Fibroblast of lung (primary cell): ENCODE measurements around the gene KRTAP6-3. TPM values are rescaled to one million over a fixed set of nuclear protein-coding genes. Genes with fewer than 3 reads are reported as not detected.

ENCODE experiments used
- DNase-seq, 2 donors: peaks; one replicate each; pipeline versions ENCODE4 v3.0.0 to v3.0.0-alpha.2; 2010; ENCODE audit warnings: low read depth in 2 of 2
- H2AFZ ChIP-seq: 2 replicates; pipeline ENCODE4 v1.5.1; 2012; ENCODE audit warnings: low read length, control low read depth, inconsistent platforms
- H3K27ac ChIP-seq: 2 replicates; pipeline ENCODE4 v1.5.1; 2011; ENCODE audit warnings: low read length, control low read depth; ENCODE audit not compliant: insufficient read depth
- H3K27me3 ChIP-seq: 2 replicates; pipeline ENCODE4 v1.5.1; 2011; ENCODE audit warnings: mild to moderate bottlenecking, low read length; ENCODE audit not compliant: control insufficient read depth, insufficient read depth
- H3K36me3 ChIP-seq: 2 replicates; pipeline ENCODE4 v1.5.1; 2011; ENCODE audit warnings: low read length; ENCODE audit not compliant: control insufficient read depth, insufficient read depth
- H3K4me1 ChIP-seq: 2 replicates; pipeline ENCODE4 v1.5.1; 2011; ENCODE audit warnings: low read length; ENCODE audit not compliant: control insufficient read depth, insufficient read depth; ENCODE audit errors: extremely low read depth
- H3K4me2 ChIP-seq: 2 replicates; pipeline ENCODE4 v1.5.1; 2011; ENCODE audit warnings: low read length, control low read depth; ENCODE audit not compliant: insufficient read depth; ENCODE audit errors: extremely low read depth
- H3K4me3 ChIP-seq, 4 experiments: fragments of 200-600 bp in 1 of 4; sonication (generic) in 1 of 4; replicated peaks in 1 of 4; 2 replicates each; pipeline ENCODE4 v1.5.1; 2011 to 2016; ENCODE audit warnings: low read length in 4 of 4, low read depth in 3 of 4, mild to moderate bottlenecking in 3 of 4, control low read depth in 2 of 4, inconsistent platforms in 1 of 4, mixed read lengths in 1 of 4; ENCODE audit not compliant: insufficient read depth in 1 of 4; ENCODE audit errors: control extremely low read depth in 1 of 4
- H3K79me2 ChIP-seq: 2 replicates; pipeline ENCODE4 v1.5.1; 2012; ENCODE audit warnings: mild to moderate bottlenecking, low read length, inconsistent platforms; ENCODE audit not compliant: control insufficient read depth, insufficient read depth
- H3K9ac ChIP-seq: 2 replicates; pipeline ENCODE4 v1.5.1; 2011; ENCODE audit warnings: mild to moderate bottlenecking, low read length, control low read depth; ENCODE audit not compliant: insufficient read depth
- H3K9me3 ChIP-seq: 2 replicates; pipeline ENCODE4 v1.5.1; 2012; ENCODE audit warnings: low read depth, low read length; ENCODE audit not compliant: control insufficient read depth, insufficient read depth
- H4K20me1 ChIP-seq: 2 replicates; pipeline ENCODE4 v1.5.1; 2011; ENCODE audit warnings: low read length; ENCODE audit not compliant: control insufficient read depth, insufficient read depth; ENCODE audit errors: extremely low read depth
- EZH2 ChIP-seq: IDR thresholded peaks from 2 replicates; pipeline ENCODE4 v1.5.1; 2012; ENCODE audit warnings: low read length, control low read depth, mild to moderate bottlenecking; ENCODE audit errors: missing control alignments
- polyA plus RNA-seq, 2 donors: library from polyadenylated mRNA; depleted of rRNA in 1 of 2; stranded (reverse) in 1 of 2; unstranded in 1 of 2; fragments of >200 nt; gene quantifications; 2 replicates each; pipeline ENCODE4 v1.2.1, GENCODE V29; 2011 to 2012; ENCODE audit warnings: missing spikeins in 1 of 2
- total RNA-seq: library from RNA; depleted of rRNA; stranded (reverse); fragments of >200 nt; gene quantifications from 2 replicates; pipeline ENCODE4 v1.2.1, GENCODE V29; 2014
- TF ChIP-seq, protein P1 (sequence below), 2 donors: IDR thresholded peaks in 1 of 2; conservative IDR thresholded peaks in 1 of 2; 1 replicate in 1 of 2; 2 replicates in 1 of 2; pipeline ENCODE4 v1.5.1; 2011 to 2012; ENCODE audit warnings: low read length in 2 of 2, control low read depth in 1 of 2, inconsistent platforms in 1 of 2, low read depth in 1 of 2, mild to moderate bottlenecking in 1 of 2

The KRTAP6-3 gene
- total and polyA plus RNA-seq, 2 donors (not counting 1 experiment from before 2014, with no cell fraction given), result not detected

DNA sequence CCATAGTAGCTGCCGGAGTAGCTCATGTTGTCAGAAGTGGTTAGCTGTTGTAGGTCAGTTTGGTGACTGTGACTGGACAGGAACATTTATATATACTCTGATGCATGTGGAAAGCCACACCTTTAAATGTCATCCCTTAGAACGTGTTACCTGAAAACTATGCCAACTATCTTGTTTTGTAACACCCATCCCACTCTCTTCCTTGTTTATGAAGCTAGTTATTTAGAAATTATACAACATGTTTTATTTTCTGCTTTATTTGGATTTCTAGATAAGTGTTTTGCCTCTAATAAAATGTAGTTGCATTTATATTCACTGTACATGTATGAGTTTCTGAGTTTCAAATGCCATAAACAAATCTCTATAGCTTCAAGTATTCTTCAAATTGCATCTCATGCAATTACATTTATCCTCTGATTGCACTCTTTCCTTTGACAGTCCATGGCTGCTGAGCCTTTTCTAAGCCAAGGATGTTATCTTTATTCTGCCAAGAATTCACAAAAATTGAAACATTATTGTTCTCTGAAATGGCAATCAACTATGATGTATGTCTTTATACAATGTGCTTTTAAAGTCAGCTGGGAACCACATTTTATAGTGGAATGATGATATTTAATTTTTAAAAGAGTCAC is 30.9 kb upstream of the KRTAP6-3 start, which contains the start of gene KRTAP19-7:
KRTAP19-7 (minus strand) TSS at position 51 of the 632 bp plus-strand sequence; CDS start at position 26, 25 bp downstream.
- TF ChIP-seq, protein P1, sequence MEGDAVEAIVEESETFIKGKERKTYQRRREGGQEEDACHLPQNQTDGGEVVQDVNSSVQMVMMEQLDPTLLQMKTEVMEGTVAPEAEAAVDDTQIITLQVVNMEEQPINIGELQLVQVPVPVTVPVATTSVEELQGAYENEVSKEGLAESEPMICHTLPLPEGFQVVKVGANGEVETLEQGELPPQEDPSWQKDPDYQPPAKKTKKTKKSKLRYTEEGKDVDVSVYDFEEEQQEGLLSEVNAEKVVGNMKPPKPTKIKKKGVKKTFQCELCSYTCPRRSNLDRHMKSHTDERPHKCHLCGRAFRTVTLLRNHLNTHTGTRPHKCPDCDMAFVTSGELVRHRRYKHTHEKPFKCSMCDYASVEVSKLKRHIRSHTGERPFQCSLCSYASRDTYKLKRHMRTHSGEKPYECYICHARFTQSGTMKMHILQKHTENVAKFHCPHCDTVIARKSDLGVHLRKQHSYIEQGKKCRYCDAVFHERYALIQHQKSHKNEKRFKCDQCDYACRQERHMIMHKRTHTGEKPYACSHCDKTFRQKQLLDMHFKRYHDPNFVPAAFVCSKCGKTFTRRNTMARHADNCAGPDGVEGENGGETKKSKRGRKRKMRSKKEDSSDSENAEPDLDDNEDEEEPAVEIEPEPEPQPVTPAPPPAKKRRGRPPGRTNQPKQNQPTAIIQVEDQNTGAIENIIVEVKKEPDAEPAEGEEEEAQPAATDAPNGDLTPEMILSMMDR (conservative IDR thresholded peaks at IDR 0.05 in 1 of 2, IDR thresholded peaks at IDR 0.05 in 1 of 2; ENCODE audit: low read depth in 1 of 2, low read length in 2 of 2), result no peak
- TF ChIP-seq EZH2, result no peak
- H3K4me1 ChIP-seq, result no peaks in the 10 kb centered on the region
- H2AFZ ChIP-seq, result no peak within 1 kb of the TSS
- no peak within 1 kb of the TSS for H3K9ac ChIP-seq
- no peaks in the 10 kb centered on the region for H3K79me2 ChIP-seq
- DNase-seq, result no peak
- no peak within 1 kb of the TSS for H3K4me3 ChIP-seq
- H3K4me2 ChIP-seq, result no peak within 1 kb of the TSS
- no peaks in the 10 kb centered on the region for H3K36me3 ChIP-seq
- no peak within 1 kb of the TSS for H3K27ac ChIP-seq
- no peaks in the 10 kb centered on the region for H3K9me3 ChIP-seq
- no peaks in the 10 kb centered on the region for H3K27me3 ChIP-seq
- H4K20me1 ChIP-seq, result no peaks in the 10 kb centered on the region

GRCh38 chr21:30561957-30562356 is 30.3 kb upstream of the KRTAP6-3 start:
- Histone ChIP-seq H3K9me3 (no peaks in the 10 kb centered on the region), H3K27ac (no peak overlapping the region), H3K27me3 (no peaks in the 10 kb centered on the region), H3K36me3 (no peaks in the 10 kb centered on the region), H3K9ac (no peak overlapping the region), H3K4me3 (no peak overlapping the region), H3K79me2 (no peaks in the 10 kb centered on the region), H2AFZ (no peak overlapping the region), H3K4me2 (no peak overlapping the region), H4K20me1 (no peaks in the 10 kb centered on the region), H3K4me1 (no peaks in the 10 kb centered on the region)
- no peak for DNase-seq
- TF ChIP-seq, protein P1 (conservative IDR thresholded peaks at IDR 0.05 in 1 of 2, IDR thresholded peaks at IDR 0.05 in 1 of 2; ENCODE audit: low read depth in 1 of 2, low read length in 2 of 2), result no peak
- no peak for TF ChIP-seq EZH2

DNA sequence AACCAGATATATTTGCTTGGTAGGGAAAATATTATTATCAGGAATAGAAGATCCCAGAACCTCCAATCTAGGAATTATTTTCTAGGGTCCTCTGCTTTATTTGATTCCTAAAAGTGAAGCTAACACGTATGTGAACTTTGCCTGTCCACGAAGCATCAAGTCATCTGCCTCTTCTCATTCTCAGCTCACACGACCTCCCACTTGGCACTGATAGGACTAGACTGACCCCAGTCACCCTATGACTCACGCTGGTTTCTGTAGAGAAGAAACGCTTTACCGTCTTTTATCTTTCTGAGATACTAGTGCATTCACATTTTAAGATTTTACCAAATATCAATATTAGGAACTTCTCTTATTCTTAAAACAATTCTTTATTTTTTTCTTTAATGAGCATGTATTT is 29.2 kb upstream of the KRTAP6-3 start:
- Histone ChIP-seq H3K79me2 (no peaks in the 10 kb centered on the region), H2AFZ (no peak overlapping the region), H3K4me3 (no peak overlapping the region), H4K20me1 (no peaks in the 10 kb centered on the region), H3K4me2 (no peak overlapping the region), H3K4me1 (no peaks in the 10 kb centered on the region), H3K27me3 (no peaks in the 10 kb centered on the region), H3K36me3 (no peaks in the 10 kb centered on the region), H3K9ac (no peak overlapping the region), H3K27ac (no peak overlapping the region), H3K9me3 (no peaks in the 10 kb centered on the region)
- DNase-seq, result no peak
- TF ChIP-seq, protein P1 (conservative IDR thresholded peaks at IDR 0.05 in 1 of 2, IDR thresholded peaks at IDR 0.05 in 1 of 2; ENCODE audit: low read depth in 1 of 2, low read length in 2 of 2), result no peak
- no peak for TF ChIP-seq EZH2
